Measurements from ENCODE around the gene PCDH9.

PCDH9 gene

DNA sequence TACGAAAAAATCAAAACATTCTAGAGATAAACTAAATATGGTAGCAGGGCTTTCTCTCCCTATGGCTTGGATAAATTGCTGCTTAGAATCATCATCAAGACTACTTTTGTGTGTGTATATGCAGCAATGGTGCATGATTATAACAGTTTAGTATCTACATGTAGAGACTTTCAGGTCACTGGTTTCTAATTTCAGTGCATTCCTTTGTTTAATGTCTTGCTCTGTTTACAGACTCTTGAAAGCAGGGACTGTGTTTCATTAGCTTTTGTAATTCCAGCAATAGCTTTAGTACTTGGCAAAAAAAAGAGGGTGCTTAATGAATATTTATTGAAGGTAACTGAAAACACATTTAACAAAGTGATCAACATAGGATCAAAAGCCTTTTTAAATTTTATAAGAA, 420.7 kb downstream of the PCDH9 start:
- no peaks in the 10 kb centered on the region for H3K4me1 ChIP-seq (ENCODE audit: control insufficient read depth, insufficient read depth, low read depth, low read length)
- no peak overlapping the region for H2BK5ac ChIP-seq (ENCODE audit: low read depth, low read length, poor library complexity, severe bottlenecking)
- no peak overlapping the region for H3K27ac ChIP-seq (ENCODE audit: low read length, poor library complexity, severe bottlenecking)
- no peak overlapping the region for H4K8ac ChIP-seq (ENCODE audit: low read length)
- H3K23ac ChIP-seq (ENCODE audit: low read length in 2 of 2) = no peak overlapping the region
- no peak overlapping the region for H2BK120ac ChIP-seq (ENCODE audit: low read depth, low read length)
- H2BK15ac ChIP-seq (ENCODE audit: low read depth, poor library complexity, severe bottlenecking) = no peak overlapping the region
- H3K36me3 ChIP-seq (ENCODE audit: control insufficient read depth in 1 of 2, insufficient read depth in 2 of 2, low read depth in 1 of 2, low read length in 2 of 2) = no peaks in the 10 kb centered on the region
- no peak overlapping the region for H2AK5ac ChIP-seq (ENCODE audit: low read length, severe bottlenecking)
- H3K9me3 ChIP-seq (ENCODE audit: control insufficient read depth, low read length) = no peaks in the 10 kb centered on the region
- H2BK12ac ChIP-seq (ENCODE audit: low read length in 2 of 2) = no peak overlapping the region
- H3K14ac ChIP-seq (ENCODE audit: low read length in 2 of 2) = no peak overlapping the region
- no CpG with 5 or more reads among the region's 1 CpG for WGBS
- H3K27me3 ChIP-seq (ENCODE audit: control insufficient read depth in 1 of 2, insufficient read depth in 1 of 2, low read length in 2 of 2) = no peaks in the 10 kb centered on the region
- no peak overlapping the region for H3K9ac ChIP-seq (ENCODE audit: low read length)
- no peak overlapping the region for H2AFZ ChIP-seq (ENCODE audit: low read depth, low read length)
- no peak overlapping the region for H3K4ac ChIP-seq (ENCODE audit: low read depth in 1 of 2, low read length in 2 of 2)
- peak; percentile 17 for DNase-seq
- H3K18ac ChIP-seq (ENCODE audit: low read depth in 1 of 2, low read length in 2 of 2) = no peak overlapping the region
- H3K4me2 ChIP-seq (ENCODE audit: low read length, poor library complexity, severe bottlenecking) = no peak overlapping the region
- H3K79me1 ChIP-seq (replicated peaks; ENCODE audit: low read length, poor library complexity, severe bottlenecking) = no peaks in the 10 kb centered on the region
- H4K91ac ChIP-seq (ENCODE audit: low read length) = no peak overlapping the region
- no peak overlapping the region for H3K4me3 ChIP-seq (ENCODE audit: insufficient read depth in 1 of 2, low read depth in 1 of 2, low read length in 2 of 2)

DNA sequence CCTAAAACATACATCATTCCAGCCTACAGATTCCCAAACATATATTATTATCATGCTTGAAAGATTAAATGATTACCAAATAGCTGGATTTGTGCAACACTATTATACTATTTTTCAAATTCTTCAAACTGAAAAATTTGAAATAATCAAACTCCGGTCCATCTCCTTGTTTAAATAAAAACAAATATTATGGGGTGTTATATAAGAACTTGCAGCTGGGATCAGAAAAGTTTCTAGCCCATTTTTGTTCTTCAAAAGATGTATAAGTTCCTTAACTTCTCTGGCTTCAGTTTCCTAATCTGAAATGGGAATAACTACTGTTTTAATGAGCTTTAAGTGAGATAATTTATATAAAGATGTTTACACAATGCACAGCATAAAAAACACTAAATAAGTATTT, 422.9 kb downstream of the PCDH9 start:
- Histone ChIP-seq H2AK5ac (ENCODE audit: low read length, severe bottlenecking) (no peak overlapping the region), H3K4me1 (ENCODE audit: control insufficient read depth, insufficient read depth, low read depth, low read length) (no peaks in the 10 kb centered on the region), H4K8ac (ENCODE audit: low read length) (no peak overlapping the region), H3K4me2 (ENCODE audit: low read length, poor library complexity, severe bottlenecking) (no peak overlapping the region), H3K9me3 (ENCODE audit: control insufficient read depth, low read length) (no peaks in the 10 kb centered on the region), H3K14ac (ENCODE audit: low read length in 2 of 2) (no peak overlapping the region), H3K9ac (ENCODE audit: low read length) (no peak overlapping the region), H2BK120ac (ENCODE audit: low read depth, low read length) (no peak overlapping the region), H2BK15ac (ENCODE audit: low read depth, poor library complexity, severe bottlenecking) (no peak overlapping the region), H2BK5ac (ENCODE audit: low read depth, low read length, poor library complexity, severe bottlenecking) (no peak overlapping the region), H3K79me1 (replicated peaks; ENCODE audit: low read length, poor library complexity, severe bottlenecking) (no peaks in the 10 kb centered on the region), H3K4me3 (ENCODE audit: insufficient read depth in 1 of 2, low read depth in 1 of 2, low read length in 2 of 2) (no peak overlapping the region), H2BK12ac (ENCODE audit: low read length in 2 of 2) (no peak overlapping the region), H3K27me3 (ENCODE audit: control insufficient read depth in 1 of 2, insufficient read depth in 1 of 2, low read length in 2 of 2) (no peaks in the 10 kb centered on the region), H3K23ac (ENCODE audit: low read length in 2 of 2) (no peak overlapping the region), H4K91ac (ENCODE audit: low read length) (no peak overlapping the region), H3K36me3 (ENCODE audit: control insufficient read depth in 1 of 2, insufficient read depth in 2 of 2, low read depth in 1 of 2, low read length in 2 of 2) (no peaks in the 10 kb centered on the region), H3K27ac (ENCODE audit: low read length, poor library complexity, severe bottlenecking) (no peak overlapping the region), H2AFZ (ENCODE audit: low read depth, low read length) (no peak overlapping the region), H3K18ac (ENCODE audit: low read depth in 1 of 2, low read length in 2 of 2) (no peak overlapping the region), H3K4ac (ENCODE audit: low read depth in 1 of 2, low read length in 2 of 2) (no peak overlapping the region)
- no CpG with 5 or more reads among the region's 1 CpG for WGBS
- DNase-seq = no peak

DNA sequence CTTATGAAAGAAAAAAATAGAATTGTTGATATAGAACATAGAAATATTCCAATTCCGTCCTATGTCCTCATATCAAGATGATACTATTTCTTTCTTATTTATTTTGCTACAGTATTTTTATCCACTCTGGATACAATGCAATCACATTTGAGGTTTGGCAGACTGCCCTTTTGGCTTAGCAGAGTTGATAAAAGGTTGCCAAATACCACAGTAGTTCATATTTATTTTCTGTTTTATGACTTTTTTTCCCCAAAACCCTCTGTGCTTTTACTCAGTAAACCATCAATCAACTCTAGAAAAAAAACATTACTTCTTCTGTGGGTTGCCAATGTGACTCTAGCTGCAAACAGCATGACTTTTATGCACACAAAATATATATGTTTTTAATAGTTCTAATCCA, 424.5 kb downstream of the PCDH9 start:
- no peaks in the 10 kb centered on the region for H3K9me3 ChIP-seq (ENCODE audit: control insufficient read depth, low read length)
- H3K79me1 ChIP-seq (replicated peaks; ENCODE audit: low read length, poor library complexity, severe bottlenecking) = no peaks in the 10 kb centered on the region
- no peak overlapping the region for H2AFZ ChIP-seq (ENCODE audit: low read depth, low read length)
- no peak for DNase-seq
- H3K9ac ChIP-seq (ENCODE audit: low read length) = no peak overlapping the region
- H4K8ac ChIP-seq (ENCODE audit: low read length) = no peak overlapping the region
- no peak overlapping the region for H2BK12ac ChIP-seq (ENCODE audit: low read length in 2 of 2)
- H3K27me3 ChIP-seq (ENCODE audit: control insufficient read depth in 1 of 2, insufficient read depth in 1 of 2, low read length in 2 of 2) = no peaks in the 10 kb centered on the region
- no peak overlapping the region for H2BK5ac ChIP-seq (ENCODE audit: low read depth, low read length, poor library complexity, severe bottlenecking)
- no peak overlapping the region for H3K14ac ChIP-seq (ENCODE audit: low read length in 2 of 2)
- no peak overlapping the region for H3K4me3 ChIP-seq (ENCODE audit: insufficient read depth in 1 of 2, low read depth in 1 of 2, low read length in 2 of 2)
- no peak overlapping the region for H3K23ac ChIP-seq (ENCODE audit: low read length in 2 of 2)
- H2BK120ac ChIP-seq (ENCODE audit: low read depth, low read length) = no peak overlapping the region
- H3K18ac ChIP-seq (ENCODE audit: low read depth in 1 of 2, low read length in 2 of 2) = no peak overlapping the region
- H3K27ac ChIP-seq (ENCODE audit: low read length, poor library complexity, severe bottlenecking) = no peak overlapping the region
- H2AK5ac ChIP-seq (ENCODE audit: low read length, severe bottlenecking) = no peak overlapping the region
- H3K4me2 ChIP-seq (ENCODE audit: low read length, poor library complexity, severe bottlenecking) = no peak overlapping the region
- no CpG with 5 or more reads among the region's 1 CpG for WGBS
- H3K4me1 ChIP-seq (ENCODE audit: control insufficient read depth, insufficient read depth, low read depth, low read length) = no peaks in the 10 kb centered on the region
- no peaks in the 10 kb centered on the region for H3K36me3 ChIP-seq (ENCODE audit: control insufficient read depth in 1 of 2, insufficient read depth in 2 of 2, low read depth in 1 of 2, low read length in 2 of 2)
- no peak overlapping the region for H2BK15ac ChIP-seq (ENCODE audit: low read depth, poor library complexity, severe bottlenecking)
- H4K91ac ChIP-seq (ENCODE audit: low read length) = no peak overlapping the region
- no peak overlapping the region for H3K4ac ChIP-seq (ENCODE audit: low read depth in 1 of 2, low read length in 2 of 2)

DNA sequence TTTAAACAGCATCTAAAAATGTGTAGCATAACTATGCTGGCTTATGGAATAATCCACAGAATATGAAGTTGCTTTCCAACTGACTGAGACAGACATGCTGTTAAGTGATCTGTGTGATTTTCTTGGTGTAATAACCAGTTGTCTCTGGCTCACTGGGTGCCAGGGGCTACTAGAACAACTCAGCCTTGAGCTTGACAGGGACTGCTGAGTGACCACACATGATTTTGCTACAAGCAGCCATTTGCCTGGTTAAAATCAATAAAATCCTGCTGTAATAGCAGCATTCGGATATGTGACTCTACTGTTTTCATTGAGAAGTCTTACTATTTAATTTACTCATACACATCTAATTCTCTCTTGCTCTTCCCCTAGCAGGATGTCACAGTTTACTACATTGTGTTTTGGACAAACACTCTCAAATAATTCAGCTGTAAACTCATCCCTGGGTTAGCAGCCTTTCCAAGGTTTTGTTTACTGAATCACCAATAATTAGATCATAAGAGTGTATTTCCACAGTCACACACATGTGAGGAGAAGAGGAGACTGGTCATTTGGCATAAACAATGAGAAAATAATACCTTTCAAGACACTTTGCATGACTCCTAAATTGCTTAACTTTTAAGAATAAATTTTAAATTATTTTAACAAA, 426.2 kb downstream of the PCDH9 start:
- no peak overlapping the region for H4K8ac ChIP-seq (ENCODE audit: low read length)

More for the DNA sequence above, 426.2 kb downstream of the PCDH9 start:
- H3K27me3 ChIP-seq (ENCODE audit: control insufficient read depth in 1 of 2, insufficient read depth in 1 of 2, low read length in 2 of 2) = no peaks in the 10 kb centered on the region
- H2BK12ac ChIP-seq (ENCODE audit: low read length in 2 of 2) = no peak overlapping the region
- H4K91ac ChIP-seq (ENCODE audit: low read length) = no peak overlapping the region
- no peaks in the 10 kb centered on the region for H3K36me3 ChIP-seq (ENCODE audit: control insufficient read depth in 1 of 2, insufficient read depth in 2 of 2, low read depth in 1 of 2, low read length in 2 of 2)
- no peak overlapping the region for H3K9ac ChIP-seq (ENCODE audit: low read length)
- DNase-seq = peak; percentile 50
- no peak overlapping the region for H2AK5ac ChIP-seq (ENCODE audit: low read length, severe bottlenecking)
- no peak overlapping the region for H3K27ac ChIP-seq (ENCODE audit: low read length, poor library complexity, severe bottlenecking)
- H2AFZ ChIP-seq (ENCODE audit: low read depth, low read length) = no peak overlapping the region
- H3K18ac ChIP-seq (ENCODE audit: low read depth in 1 of 2, low read length in 2 of 2) = no peak overlapping the region
- H3K4me2 ChIP-seq (ENCODE audit: low read length, poor library complexity, severe bottlenecking) = no peak overlapping the region
- H2BK15ac ChIP-seq (ENCODE audit: low read depth, poor library complexity, severe bottlenecking) = no peak overlapping the region
- no peaks in the 10 kb centered on the region for H3K79me1 ChIP-seq (replicated peaks; ENCODE audit: low read length, poor library complexity, severe bottlenecking)
- H3K9me3 ChIP-seq (ENCODE audit: control insufficient read depth, low read length) = no peaks in the 10 kb centered on the region
- no peak overlapping the region for H3K4me3 ChIP-seq (ENCODE audit: insufficient read depth in 1 of 2, low read depth in 1 of 2, low read length in 2 of 2)
- H3K4ac ChIP-seq (ENCODE audit: low read depth in 1 of 2, low read length in 2 of 2) = no peak overlapping the region
- H3K14ac ChIP-seq (ENCODE audit: low read length in 2 of 2) = no peak overlapping the region
- H2BK5ac ChIP-seq (ENCODE audit: low read depth, low read length, poor library complexity, severe bottlenecking) = no peak overlapping the region
- no peak overlapping the region for H2BK120ac ChIP-seq (ENCODE audit: low read depth, low read length)
- 57% methylated on average over 1 of the region's 1 CpG for WGBS
- H3K4me1 ChIP-seq (ENCODE audit: control insufficient read depth, insufficient read depth, low read depth, low read length) = no peaks in the 10 kb centered on the region
- no peak overlapping the region for H3K23ac ChIP-seq (ENCODE audit: low read length in 2 of 2)
